ENCODE data around the gene DPP9.

DPP9 gene

GRCh38 chr19:4656102-4656501 is 67.5 kb downstream of the DPP9 start:
- DNase-seq (ENCODE audit: low spot score) = no peak

- DNase-seq (ENCODE audit: low spot score) = no peak
Observed at GRCh38 chr19:4654437-4655361, 68.9 kb downstream of the DPP9 start.

GRCh38 chr19:4653793-4654436 is 69.7 kb downstream of the DPP9 start:
- no peak for DNase-seq (ENCODE audit: low spot score)

GRCh38 chr19:4652075-4652474 is 71.6 kb downstream of the DPP9 start:
- DNase-seq (ENCODE audit: low spot score) = no peak

- no peak for DNase-seq (ENCODE audit: low spot score)
Observed at GRCh38 chr19:4650159-4650558, 73.5 kb downstream of the DPP9 start.

GRCh38 chr19:4649392-4650047 is 74.1 kb downstream of the DPP9 start:
- no peak for DNase-seq (ENCODE audit: low spot score)

- DNase-seq (ENCODE audit: low spot score) = no peak
Observed at GRCh38 chr19:4647676-4648644, 75.7 kb downstream of the DPP9 start.

- no peak for DNase-seq (ENCODE audit: low spot score)
Observed at GRCh38 chr19:4645718-4646117, 77.9 kb downstream of the DPP9 start.

- no peak for DNase-seq (ENCODE audit: low spot score)
Observed at GRCh38 chr19:4642625-4643024, 81.0 kb downstream of the DPP9 start.

- no peak for DNase-seq (ENCODE audit: low spot score)
Observed at GRCh38 chr19:4641132-4641531, 82.5 kb downstream of the DPP9 start.

- DNase-seq (ENCODE audit: low spot score) = no peak
Observed at GRCh38 chr19:4640247-4641000, 83.2 kb downstream of the DPP9 start.

GRCh38 chr19:4639531-4640246 is 84.0 kb downstream of the DPP9 start:
- DNase-seq (ENCODE audit: low spot score) = no peak

- peak; percentile 99 for DNase-seq (ENCODE audit: low spot score)
Observed at GRCh38 chr19:4638828-4639530, 84.7 kb downstream of the DPP9 start, which contains the start of gene TNFAIP8L1. Gene TNFAIP8L1 (plus strand): TSS chr19:4639516. CDS start chr19:4651870, 12,354 bp downstream.

- DNase-seq (ENCODE audit: low spot score) = no peak
Observed at GRCh38 chr19:4638317-4638716, 85.3 kb downstream of the DPP9 start.

- DNase-seq (ENCODE audit: low spot score) = no peak
Observed at GRCh38 chr19:4636761-4637160, 86.9 kb downstream of the DPP9 start.

- peak; percentile 72 for DNase-seq (ENCODE audit: low spot score)
Observed at GRCh38 chr19:4636151-4636717, 87.4 kb downstream of the DPP9 start.

GRCh38 chr19:4635754-4636116 is 87.9 kb downstream of the DPP9 start:
- DNase-seq (ENCODE audit: low spot score) = no peak

- DNase-seq (ENCODE audit: low spot score) = peak; percentile 57
Observed at GRCh38 chr19:4633140-4633967, 90.3 kb downstream of the DPP9 start.
